NCI-H2029 treated with DMSO at 0.1 percent for 48 hours (cell line): ENCODE results near the gene TSHZ2.

Experiments used
- DNase-seq: peaks from one replicate; lab custom pipeline; 2025; lab: John Stamatoyannopoulos, UW

Gene TSHZ2

DNA sequence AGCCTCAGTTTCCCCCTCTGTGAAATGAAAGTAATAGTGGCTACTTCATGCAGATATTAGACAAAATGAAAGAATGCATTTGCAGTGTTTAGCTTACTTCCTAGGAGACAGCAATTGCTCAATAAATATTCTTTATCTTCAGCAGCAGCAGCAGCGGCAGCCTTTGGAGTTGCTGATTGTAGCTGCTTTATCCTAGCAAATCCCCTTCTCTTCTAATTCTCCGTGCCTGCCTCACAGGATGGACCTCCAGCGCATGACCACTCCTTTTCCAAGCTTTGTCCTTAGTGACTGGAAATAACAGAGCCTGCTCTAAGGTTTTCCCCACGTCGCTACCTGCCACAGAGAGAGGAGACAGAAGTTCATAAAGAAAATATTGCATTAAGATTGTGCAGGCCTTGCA, 279.8 kb downstream of the TSHZ2 start:
- no peak for DNase-seq

DNA sequence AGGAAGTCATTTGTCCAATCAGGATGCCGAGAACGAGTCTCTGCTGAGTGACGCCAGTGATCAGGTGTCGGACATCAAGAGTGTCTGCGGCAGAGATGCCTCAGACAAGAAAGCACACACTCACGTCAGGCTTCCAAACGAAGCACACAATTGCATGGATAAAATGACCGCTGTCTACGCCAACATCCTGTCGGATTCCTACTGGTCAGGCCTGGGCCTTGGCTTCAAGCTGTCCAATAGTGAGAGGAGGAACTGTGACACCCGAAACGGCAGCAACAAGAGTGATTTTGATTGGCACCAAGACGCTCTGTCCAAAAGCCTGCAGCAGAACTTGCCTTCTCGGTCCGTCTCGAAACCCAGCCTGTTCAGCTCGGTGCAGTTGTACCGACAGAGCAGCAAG, 281.5 kb downstream of the TSHZ2 start:
- DNase-seq = no peak

DNA sequence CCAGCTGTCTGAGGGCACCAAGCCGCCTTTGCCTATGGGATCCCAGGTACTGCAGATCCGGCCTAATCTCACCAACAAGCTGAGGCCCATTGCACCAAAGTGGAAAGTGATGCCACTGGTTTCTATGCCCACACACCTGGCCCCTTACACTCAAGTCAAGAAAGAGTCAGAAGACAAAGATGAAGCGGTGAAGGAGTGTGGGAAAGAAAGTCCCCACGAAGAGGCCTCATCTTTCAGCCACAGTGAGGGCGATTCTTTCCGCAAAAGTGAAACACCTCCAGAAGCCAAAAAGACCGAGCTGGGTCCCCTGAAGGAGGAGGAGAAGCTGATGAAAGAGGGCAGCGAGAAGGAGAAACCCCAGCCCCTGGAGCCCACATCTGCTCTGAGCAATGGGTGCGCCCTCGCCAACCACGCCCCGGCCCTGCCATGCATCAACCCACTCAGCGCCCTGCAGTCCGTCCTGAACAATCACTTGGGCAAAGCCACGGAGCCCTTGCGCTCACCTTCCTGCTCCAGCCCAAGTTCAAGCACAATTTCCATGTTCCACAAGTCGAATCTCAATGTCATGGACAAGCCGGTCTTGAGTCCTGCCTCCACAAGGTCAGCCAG, 283.0 kb downstream of the TSHZ2 start:
- DNase-seq = no peak

DNA sequence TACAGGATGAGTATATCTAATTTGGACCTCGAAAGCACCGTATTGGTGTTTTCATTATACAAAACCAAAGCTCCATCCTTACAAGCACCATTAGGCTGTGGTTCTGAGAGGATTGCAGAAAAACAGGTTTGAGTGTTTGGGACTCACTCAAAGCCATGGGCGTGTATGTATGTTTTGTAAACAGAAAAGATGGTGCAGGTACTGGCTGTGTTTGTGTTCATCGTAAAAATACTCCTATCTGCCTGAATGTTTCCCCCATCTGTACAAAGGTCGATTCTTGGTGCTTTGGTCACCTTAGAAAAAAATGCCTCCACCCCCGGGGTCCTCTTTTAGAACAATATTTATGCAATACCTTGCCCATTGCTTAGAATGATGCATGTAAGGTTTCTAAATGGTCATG, 286.6 kb downstream of the TSHZ2 start:
- no peak for DNase-seq

DNA sequence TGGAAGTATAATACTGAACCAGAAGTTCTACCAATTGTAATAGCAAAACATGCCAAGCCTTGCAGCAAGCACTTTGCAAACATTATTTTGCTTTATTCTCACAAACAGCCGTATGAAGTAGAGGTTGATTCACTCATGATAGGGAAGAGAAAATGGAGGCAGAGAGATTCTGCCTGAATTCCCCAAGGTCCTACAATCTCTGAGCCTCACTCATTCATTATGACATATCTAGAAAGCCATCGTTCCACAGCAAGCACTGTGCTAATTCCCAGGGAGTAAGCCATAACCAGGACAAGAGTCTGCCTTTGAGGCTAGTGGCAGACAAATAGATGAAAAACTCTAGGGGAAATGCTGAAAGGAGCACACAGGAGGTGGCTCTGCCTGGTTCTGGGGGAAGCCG, 288.0 kb downstream of the TSHZ2 start:
- DNase-seq = no peak

DNA sequence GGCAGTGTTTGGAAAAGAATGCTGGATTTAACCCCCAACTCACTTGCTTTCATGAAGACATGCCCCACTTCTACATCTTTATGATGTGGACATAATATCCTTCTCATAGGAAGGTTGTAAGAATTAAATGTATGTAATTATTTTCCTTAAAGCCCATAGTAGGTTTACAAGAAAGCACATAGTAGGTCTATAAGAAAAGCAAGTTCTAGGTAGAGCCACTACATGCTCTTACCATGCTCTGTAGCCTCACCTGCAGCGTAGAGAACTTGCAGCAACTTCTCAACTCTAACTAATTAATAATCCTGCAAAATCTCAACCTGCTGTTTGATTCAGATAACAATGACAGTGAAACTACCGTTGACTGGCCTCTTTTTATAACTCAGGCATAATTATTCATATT, 288.4 kb downstream of the TSHZ2 start:
- no peak for DNase-seq

DNA sequence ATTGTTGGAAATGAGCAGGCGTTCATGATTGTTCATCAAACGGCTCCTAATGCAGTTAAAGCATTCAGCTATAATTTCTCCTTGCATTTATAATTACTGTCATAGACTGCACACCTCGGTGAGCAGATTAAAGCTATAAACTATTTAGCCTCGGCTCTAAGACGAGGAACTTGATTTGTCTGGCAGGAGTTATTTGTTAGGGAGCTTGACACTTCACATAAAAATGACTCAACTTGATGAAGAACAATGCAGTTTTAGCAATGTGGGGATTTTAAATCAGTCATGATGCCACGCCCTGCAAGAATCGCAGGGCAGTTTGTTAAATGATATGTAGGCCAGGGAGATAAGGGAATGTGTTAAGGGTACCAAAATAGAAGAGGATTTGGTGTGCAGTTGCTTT, 290.2 kb downstream of the TSHZ2 start:
- no peak for DNase-seq

DNA sequence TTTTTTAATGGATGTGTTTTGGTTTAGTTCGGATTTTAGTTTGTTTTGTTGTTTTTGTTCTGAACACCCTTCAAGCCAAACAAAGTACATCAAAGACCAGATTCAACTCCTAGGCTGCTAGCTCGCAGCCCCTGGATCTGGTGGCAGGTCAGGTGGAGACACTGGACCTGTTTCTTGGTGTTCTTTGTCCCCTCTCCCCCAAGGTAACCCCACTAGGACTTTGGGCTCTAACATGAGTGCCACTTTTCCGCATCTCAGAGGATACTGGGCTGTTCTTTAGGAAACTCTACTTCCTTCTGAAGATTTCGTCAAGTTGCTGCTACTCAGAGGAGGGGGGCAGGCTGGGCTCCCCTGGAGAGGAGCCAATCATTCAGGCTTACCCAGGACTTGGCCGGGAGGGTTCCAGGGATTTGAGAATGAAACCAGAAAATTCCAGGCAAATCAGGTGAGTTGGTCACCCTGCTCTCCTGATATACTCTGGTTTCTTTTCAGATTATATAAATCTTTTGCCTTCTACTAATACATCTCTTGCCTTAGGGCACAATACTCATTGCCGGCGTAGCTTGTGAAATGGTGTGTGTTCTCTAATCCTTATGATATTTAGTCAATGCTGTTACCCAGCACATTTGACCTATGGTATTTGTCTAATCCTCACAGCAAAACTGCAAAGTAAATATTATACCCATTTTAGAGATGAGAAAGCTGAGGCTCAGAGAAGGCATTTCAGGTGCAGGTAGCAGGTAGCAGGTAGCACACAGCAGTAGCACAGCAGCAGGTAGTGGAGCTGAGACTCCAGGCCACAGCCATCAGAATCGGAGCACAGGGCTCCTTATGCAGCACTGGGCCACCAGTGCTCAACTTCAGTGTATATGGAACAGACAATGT, 291.6 kb downstream of the TSHZ2 start:
- no peak for DNase-seq

DNA sequence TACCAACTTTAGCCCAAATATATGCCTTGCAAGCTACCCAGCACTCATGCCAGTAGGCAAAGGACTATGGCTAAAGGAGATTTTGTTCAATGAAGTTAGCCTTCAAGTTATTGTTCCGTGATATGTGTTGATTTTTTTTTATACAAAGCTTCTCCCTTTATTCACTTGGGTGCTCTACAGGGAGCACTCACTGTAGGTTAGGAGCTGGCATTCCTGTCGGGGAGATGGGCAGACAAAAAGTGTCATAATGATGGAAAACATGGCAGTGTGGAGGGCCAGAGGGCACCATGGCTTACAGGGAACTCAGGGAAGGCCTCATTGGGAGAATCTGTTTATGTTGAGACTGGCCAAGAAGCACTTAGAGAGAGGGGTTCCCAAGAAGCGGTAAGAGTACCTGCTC, 292.4 kb downstream of the TSHZ2 start:
- DNase-seq = no peak

DNA sequence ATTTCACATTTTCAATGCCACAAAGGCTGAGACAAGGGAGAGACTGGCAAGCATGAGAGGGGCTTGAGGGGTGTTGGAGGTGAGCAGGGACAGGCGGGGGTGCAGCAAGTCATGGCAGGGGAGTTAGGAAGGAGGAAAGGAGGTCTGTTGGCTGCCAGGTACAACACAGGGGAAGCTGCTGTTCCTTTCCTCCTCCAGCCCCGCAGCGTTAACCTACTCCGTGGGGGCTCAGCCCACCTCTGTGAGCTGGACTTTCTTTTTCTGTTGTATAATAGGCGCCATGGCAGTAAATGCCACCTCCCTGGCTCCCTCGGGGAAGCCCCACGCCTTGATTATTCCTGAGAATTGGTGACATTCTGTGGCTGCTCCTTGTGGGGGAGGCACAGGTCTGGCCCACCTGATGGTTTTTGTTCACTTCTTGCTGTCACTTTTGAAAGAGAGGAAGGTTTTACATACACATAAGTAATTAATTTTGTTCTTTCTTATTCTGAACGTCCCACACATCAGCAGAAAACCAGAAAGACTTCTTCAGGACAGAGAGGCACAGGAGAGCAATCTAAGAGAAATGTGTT, 293.2 kb downstream of the TSHZ2 start:
- no peak for DNase-seq

DNA sequence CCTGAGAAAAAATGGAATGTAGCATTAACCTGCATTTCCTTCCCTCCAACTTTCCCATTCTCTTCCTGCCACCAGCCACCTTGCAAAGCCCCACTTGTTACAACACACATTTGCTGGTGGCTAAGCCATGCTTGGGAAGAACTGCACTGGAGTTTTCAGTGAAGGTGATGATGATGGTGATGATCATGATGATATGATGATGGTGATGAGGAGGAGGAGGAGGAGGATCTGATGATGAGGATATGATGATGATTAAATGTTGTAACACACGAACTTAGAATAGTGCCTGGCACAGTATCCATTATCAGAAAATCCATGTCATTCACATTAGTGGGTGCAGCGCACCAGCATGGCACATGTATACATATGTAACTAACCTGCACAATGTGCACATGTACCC, 297.2 kb downstream of the TSHZ2 start:
- no peak for DNase-seq

DNA sequence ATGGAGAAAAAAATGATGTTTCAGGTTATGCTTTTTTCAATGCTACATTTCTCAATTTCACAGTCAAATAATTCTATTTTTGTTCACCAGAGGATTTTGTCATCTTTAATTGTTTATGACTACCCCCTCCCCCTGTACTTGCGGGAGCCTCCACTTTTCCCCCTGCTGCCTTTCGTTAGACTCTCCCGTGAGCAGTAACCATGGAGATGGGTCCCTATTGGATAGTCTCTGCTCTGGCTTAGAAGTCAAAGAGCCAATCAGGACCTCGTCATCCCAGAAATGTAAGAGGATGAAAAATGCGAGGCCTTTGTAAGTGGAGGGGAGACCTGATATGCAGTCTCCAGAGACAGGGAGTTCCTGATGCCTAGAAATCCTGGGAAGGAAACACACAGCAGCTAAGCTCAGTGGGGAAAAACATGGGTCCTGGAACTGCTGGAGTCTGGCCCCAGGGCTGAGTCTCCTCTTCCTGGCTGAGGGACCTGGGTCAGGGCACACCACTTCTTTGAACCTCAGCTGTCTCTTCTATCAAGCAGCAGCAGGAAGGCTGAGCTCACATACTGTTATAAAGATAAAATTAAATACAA, 298.7 kb downstream of the TSHZ2 start:
- no peak for DNase-seq

DNA sequence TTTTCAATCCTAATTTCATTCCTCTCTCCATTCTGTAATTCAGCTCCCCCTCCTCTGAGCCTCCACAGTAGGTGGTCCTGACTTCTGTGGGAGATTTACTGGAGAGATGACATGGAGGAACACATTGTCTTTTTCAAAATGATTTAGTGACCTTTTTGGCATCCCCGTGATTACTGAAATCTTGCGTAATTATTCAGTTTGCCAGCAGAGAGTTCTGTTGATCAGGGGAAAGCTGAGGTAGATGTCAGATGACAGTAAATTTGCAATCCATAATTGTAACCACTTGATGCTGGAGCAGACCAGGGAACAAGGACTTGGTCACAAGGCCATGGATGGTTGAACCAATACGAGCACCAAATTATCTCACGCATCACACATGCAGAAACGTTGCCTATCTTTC, 302.2 kb downstream of the TSHZ2 start:
- DNase-seq = no peak

DNA sequence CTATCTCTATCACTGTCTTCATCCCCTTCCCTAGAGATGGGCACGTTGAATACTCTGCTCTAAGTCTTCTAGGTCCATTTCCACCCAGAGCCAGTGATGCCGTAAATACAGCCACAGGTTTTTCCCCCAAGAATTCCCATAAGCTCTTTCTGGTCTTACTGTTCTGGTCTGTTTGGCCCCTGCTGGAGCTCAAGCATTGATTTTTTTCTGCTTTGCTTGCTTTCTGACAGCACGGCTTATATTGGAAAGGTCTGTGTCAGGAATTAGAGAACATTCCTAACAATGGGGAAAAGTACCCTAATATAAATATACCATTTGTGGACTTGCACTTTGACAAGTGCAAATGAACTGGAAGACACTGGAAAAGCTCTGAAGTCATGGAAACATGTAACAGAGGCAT, 302.6 kb downstream of the TSHZ2 start:
- no peak for DNase-seq

DNA sequence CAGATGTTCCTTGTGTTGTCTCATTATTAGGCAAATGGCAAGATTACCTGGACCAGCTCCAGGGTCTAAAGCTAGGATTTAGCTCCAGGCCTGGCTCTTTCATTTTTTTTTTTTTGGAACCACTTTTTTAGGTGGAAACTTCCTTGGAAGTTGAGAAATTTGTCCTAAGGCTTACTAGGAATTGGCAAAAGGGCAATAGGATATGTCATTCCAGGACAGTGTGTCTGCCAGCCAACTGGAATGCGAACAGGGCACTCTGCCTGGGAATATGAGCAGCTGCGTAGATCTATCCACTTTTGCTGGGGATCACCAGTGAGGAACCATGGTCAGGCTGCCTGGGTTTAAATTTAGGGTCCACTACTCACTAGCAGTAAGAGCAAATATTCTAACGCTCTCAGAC, 304.0 kb downstream of the TSHZ2 start:
- no peak for DNase-seq

DNA sequence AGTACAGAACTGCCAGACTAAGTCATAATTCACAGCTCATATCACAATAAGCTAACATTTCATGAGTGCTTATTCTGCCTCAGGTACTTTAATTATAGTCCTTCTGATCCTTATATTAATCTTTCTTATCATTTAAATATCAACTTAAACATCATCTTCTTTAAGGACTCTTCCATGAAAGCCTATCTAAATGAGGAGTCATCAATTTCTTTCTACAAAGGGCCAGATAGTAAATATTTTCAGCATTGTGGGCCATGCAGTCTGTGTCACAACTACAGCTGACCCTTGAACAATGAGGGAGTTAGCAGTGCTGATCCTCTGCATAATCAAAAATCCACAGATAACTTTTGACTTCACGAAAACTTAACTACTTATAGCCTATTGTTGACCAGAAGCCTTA, 306.4 kb downstream of the TSHZ2 start:
- DNase-seq = no peak

DNA sequence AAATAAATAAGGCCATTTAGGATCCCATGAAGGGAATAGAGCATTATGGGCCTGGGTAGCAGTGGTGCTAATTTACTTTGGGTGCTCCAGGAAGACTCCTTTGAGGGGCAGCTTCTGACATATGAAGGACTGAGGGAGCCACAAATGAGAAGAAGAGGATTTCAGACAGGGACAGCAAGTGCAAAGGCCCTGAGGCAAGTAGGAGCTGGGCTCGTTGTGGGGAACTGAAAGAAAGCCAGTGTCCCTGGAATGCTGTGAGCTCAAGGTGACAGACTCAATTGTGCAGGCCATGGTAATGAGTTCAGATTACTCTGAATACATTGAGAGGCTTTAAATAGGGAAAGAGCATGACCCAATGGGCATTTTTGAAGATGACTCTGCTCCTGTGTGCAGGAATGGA, 307.6 kb downstream of the TSHZ2 start:
- no peak for DNase-seq

DNA sequence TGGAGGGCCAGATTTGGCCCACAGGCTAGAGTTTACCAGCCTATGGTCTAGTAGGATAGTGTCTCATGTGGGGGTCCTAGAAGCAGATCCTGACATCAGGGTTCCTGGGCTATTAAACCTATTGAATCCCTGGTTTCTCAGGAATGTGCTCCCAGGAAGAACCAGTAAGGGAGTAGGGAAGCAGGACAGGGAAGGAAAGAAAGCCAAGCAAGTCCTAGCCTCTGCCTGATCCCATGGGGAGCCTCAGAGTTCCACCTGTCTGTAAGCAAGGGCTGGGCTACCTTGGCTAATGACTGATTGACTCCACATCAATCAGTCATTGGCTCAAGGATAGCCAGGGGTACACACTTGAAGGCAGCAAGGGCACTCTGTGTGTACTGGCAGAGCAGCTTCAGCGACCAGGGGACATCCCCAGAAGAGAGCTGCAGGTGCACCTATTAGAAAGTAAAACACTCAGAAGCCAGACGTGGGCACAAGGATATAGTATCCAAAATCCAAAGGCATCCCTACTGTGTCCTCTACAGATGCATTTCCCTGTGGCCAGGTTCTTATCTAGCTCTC, 309.5 kb downstream of the TSHZ2 start:
- DNase-seq = no peak

DNA sequence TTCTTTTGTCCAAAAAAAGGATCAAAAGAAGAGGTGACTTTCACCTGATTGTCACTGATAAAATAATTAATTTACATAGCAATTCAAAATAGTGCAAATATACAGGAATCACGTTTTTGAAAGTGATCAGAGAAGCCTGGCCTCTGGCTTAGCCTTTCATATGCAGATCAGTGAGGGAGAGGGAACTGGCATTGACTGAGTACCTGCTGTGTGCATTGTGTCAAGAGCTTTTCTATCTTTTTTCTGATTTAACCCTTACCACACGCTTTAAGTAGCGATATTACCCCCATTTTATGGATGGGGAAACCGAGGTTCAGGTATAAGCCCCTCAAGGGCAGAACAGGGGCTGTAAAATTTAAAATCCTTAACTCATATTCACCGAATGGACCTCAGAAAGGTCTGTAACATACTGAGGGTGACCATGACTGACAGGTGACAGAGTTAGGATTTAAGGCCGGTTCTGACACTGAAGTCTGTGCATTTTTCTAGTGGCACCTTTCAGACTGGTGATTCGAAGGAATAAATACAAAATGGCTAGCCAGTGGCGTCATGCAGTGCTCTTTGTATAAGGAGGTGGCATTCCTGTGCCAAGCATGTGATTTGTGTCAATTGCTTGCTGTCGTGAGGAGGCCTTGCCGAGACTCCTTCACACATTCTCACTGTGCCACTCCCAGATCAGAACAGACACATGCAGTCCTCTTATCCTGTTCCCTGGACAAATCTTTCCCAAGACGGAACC, 310.2 kb downstream of the TSHZ2 start:
- DNase-seq = no peak

DNA sequence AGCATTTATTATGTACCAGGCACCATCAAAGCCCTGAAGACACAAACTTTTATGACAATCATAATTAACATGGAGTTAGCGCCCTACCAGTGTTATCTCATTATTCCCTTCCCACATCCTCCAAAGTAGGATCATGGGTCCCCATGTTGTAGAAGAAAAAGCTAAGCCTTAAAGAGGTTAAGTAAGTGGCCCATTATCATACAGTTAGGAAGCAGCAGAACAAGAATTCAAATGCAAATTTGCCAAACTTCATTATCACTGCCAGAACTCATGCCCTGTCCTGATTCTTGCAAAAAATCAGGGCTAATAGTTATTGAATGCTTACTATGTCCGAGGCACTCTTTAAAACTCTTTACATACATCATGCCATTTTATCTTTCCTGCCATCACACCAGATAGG, 310.9 kb downstream of the TSHZ2 start:
- no peak for DNase-seq

DNA sequence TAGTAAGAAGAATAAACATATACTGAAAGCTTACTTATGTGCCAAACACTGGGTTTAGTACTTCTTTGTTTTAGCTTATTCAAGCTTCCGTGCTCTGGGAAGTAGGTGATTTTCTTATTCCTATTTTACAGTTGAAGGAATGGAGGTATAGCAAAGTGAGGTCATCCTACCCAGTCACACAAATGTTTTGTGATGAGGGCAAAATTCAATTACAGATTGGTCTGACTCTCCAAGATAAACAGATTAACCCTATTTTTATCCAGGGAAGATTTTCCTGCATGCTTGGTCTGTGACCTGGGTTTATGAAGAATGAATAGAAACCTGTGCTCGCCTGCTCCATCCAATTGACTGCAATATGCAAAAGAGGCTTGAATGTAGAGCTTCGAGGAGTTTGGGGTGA, 311.4 kb downstream of the TSHZ2 start:
- DNase-seq = no peak

DNA sequence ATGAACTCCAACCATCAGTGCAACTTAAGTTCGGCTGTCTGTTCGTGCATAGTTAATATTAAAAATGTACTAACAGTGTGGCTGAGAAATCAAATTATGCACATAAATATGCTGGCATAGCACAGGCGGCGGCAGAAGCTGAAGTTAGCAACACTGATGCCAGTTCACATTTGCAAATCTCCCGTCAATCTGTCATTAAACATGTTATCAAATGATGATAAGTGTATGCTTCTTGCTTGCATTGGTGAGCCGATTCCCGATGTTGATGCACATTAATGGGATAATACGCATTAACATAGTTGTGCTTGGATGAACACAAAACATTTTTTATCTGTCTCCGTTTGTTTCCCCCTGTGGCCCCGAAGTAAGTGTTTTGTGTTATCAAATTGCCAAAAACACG, 312.1 kb downstream of the TSHZ2 start:
- no peak for DNase-seq
